Stimulated activated CD8-positive, alpha-beta memory T cell treated with anti-CD3 and anti-CD28 coated beads, Interleukin-2, amount 100 ng/mL, for 48 hours (primary cell): ENCODE data around the gene ZCCHC10.
A peak's percentile ranks its signal among the peaks of the same experiment; 100 is the strongest.
"Not testable (repeated sequence)": the region's sequence is repeated elsewhere in the genome, so short reads cannot be mapped to it uniquely, and the experiment has no call there.

Experiments
- DNase-seq, 2 donors: peaks; one replicate each; pipeline ENCODE4 v3.0.0-alpha.2; 2020; ENCODE audit warnings: low read depth in 2 of 2

ZCCHC10 gene

DNA sequence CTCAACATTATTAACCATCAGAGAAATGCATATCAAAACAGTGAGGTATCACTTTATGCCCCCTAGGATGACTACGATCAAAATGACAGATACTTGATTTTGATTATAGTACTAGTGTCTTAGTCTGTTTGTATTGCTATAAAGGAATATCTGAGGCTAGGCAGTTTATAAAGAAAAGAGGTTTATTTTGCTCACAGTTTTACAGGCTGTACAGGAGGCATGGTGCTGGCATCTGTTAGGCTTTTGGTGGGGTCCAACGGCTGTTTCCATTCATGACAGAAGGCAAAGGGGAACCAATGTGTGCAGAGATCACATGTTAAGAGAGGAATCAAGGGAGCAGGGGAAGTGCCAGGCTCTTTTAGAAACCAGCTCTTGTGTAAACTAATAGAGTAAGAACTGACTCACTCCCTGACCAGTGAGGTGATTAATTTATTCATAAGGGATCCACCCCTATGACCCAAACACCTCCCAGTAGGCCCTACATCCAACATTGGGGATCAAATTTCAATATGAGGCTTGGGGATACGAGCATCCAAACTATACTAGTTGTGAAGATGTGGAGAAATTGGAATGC, 46.9 kb downstream of the ZCCHC10 start:
- no peak for DNase-seq

- DNase-seq, result no peak
These were observed 49.5 kb downstream of the ZCCHC10 start for GRCh38 chr5:132976852-132977251.

GRCh38 chr5:132972436-132972828, 53.9 kb downstream of the ZCCHC10 start:
- DNase-seq, result not testable (repeated sequence)

GRCh38 chr5:132971483-132972435, 54.6 kb downstream of the ZCCHC10 start:
- DNase-seq, result no peak

DNA sequence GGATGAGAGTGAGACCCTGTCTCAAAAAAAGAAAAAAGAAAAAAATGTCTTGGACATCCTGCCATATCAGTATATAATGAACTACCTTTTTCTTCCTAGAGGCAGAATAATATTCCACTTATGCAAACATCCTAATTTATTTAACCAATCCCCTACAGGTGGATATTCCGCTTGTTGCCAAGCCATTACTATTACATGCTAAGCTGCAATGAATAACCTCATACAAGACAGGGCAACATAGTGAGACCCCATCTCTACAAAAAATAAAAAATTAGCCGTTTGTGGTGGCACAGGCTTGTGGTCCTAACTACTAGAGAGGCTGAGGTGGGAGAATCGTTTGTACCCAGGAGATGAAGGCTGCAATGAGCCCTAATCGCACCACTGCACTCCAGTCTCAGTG, 61.2 kb downstream of the ZCCHC10 start:
- DNase-seq, result no peak

- peak; percentile 83 to 87 for DNase-seq
These were observed 62.9 kb downstream of the ZCCHC10 start, which contains the start of gene AFF4 for GRCh38 chr5:132963171-132964104. TSS of gene AFF4 (minus strand) at chr5:132963634. CDS start at chr5:132937189, 26,445 bp downstream.

- no peak for DNase-seq
These were observed 63.8 kb downstream of the ZCCHC10 start for GRCh38 chr5:132962429-132963021.

- no peak for DNase-seq
These were observed 64.5 kb downstream of the ZCCHC10 start for GRCh38 chr5:132961887-132962286.

GRCh38 chr5:132961123-132961815, 65.1 kb downstream of the ZCCHC10 start:
- DNase-seq, result not testable (repeated sequence)

- not testable (repeated sequence) for DNase-seq
These were observed 70.1 kb downstream of the ZCCHC10 start for GRCh38 chr5:132956166-132956799.

- DNase-seq, result no peak
These were observed 72.6 kb downstream of the ZCCHC10 start for GRCh38 chr5:132953710-132954109.

DNA sequence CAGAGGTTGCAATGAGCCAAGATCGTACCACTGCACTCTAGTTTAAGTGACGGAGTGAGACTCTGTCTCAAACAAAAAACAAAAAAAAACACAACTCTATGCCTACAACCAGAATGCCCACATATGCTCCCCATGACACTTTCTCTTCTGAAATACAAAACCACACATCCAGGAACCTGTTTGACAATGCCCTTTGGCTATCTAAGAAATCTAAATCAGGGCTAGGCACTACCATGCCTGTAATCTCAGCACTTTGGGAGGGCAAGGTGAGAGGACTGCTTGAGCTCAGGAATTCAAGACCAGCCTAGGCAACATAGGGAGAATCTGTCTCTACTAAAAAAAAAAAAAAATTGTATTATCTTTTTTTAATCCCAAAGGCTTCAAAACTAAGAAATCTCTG, 73.5 kb downstream of the ZCCHC10 start:
- DNase-seq, result no peak

DNA sequence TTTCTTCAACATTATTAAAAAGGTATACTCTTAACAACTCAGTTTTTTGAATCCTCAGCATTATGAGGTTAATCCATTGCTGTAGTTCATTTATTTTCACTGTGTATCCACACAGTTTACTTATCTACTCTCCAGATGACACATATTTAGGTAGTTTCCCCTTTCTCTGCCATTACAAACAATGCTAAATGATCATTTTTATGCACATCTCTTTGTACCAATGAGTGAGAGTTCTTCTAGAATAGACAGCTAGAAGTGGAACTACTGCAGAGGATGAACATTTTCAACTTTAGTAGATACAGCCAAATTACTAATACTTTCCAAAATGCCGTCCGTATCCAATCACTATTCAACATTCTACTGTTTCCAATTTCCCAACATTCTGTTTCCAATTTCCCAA, 74.5 kb downstream of the ZCCHC10 start:
- DNase-seq, result no peak

DNA sequence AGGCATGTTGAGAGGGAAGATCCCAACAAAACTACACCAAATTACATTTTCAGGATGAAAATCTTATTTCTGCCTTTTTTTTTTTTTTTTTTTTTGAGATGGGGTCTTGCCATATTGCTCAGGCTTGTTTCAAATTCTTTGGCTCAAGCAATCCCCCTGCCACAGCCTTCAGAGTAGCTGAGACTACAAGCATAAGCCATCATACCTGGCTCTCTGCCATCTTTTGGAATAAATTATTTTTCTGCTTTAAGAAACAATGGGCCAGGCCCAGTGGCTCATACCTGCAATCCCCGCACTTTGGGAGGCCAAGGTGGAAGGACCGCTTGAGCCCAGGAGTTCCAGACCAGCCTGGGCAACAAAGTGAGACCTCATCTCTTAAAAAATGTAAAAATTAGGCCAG, 77.2 kb downstream of the ZCCHC10 start:
- DNase-seq, result no peak

DNA sequence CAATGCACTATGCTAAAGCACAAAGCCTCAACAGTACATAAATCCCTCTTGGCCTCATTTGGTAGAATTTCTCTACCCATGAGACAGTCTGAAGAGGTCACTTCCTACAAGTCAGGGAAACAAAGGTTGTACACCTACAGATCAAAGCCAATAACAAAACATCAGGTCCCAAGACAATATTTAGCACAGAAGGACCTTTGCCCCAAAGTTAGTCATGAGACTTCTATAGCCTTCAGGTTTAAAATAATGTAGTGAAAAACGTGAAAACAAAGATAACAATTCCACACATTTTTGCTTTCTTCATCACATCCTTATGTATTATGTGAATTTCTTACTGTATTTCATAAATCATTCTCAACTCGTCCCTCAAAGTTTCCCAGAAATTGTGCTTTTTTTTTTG, 78.7 kb downstream of the ZCCHC10 start:
- DNase-seq, result no peak
